CD4-positive, alpha-beta T cell (primary cell): ENCODE results near the gene VPS45. TPM values are rescaled to one million over a fixed set of nuclear protein-coding genes. Genes with fewer than 3 reads are reported as not detected.
A peak's percentile ranks its signal among the peaks of the same experiment; 100 is the strongest.

Source experiments
- ATAC-seq: fragments of 200-7000 bp; cut with Tn5 transposase; one replicate; pipeline ENCODE4 v1.10.0; 2022; ENCODE audit warnings: mild to moderate bottlenecking; ENCODE audit not compliant: poor library complexity
- CTCF ChIA-PET: fragments of 350-600 bp; sonication (Branson Sonifier 250); formaldehyde crosslinking; loops from one replicate; lab custom pipeline; 2021; ENCODE audit warnings: antibody characterized with exemption, inconsistent platforms; lab: Charles Lee
- POLR2A ChIA-PET: fragments of 350-600 bp; sonication (Branson Sonifier 250); formaldehyde crosslinking; loops from one replicate; lab custom pipeline; 2021; ENCODE audit warnings: antibody characterized with exemption, inconsistent platforms; lab: Charles Lee
- DNase-seq, 14 experiments: peaks; one replicate each; pipeline ENCODE4 v3.0.0-alpha.2; 2013 to 2020; ENCODE audit warnings: mixed read lengths in 2 of 14
- H3K27ac ChIP-seq, 2 donors: one replicate each; pipeline versions ENCODE4 v1.5.1 to v1.7.0; 2013; ENCODE audit warnings: low read length in 2 of 2, low read depth in 1 of 2, mild to moderate bottlenecking in 1 of 2
- H3K27me3 ChIP-seq, 2 experiments: 1 replicate in 1 of 2; 2 replicates in 1 of 2; pipeline versions ENCODE4 v1.6.1 to v1.7.0; 2013; ENCODE audit warnings: low read length in 2 of 2, control low read depth in 1 of 2, mild to moderate bottlenecking in 1 of 2, moderate library complexity in 1 of 2; ENCODE audit not compliant: insufficient read depth in 2 of 2, control insufficient read depth in 1 of 2
- H3K36me3 ChIP-seq: one replicate; pipeline ENCODE4 v1.6.1; 2013; ENCODE audit warnings: low read length, control low read depth; ENCODE audit not compliant: insufficient read depth
- H3K4me1 ChIP-seq: one replicate; pipeline ENCODE4 v1.6.1; 2013; ENCODE audit warnings: low read length, control low read depth; ENCODE audit not compliant: insufficient read depth
- H3K4me3 ChIP-seq: one replicate; pipeline ENCODE4 v1.5.1; 2013; ENCODE audit warnings: mild to moderate bottlenecking, low read length, moderate library complexity
- H3K9me3 ChIP-seq, 2 experiments: 1 replicate in 1 of 2; 2 replicates in 1 of 2; pipeline versions ENCODE4 v1.6.1 to v1.7.0; 2013; ENCODE audit warnings: low read length in 2 of 2, mild to moderate bottlenecking in 2 of 2, control low read depth in 1 of 2, moderate library complexity in 1 of 2; ENCODE audit not compliant: control insufficient read depth in 1 of 2, insufficient read depth in 1 of 2
- H3K27ac Mint-ChIP-seq: one replicate; pipeline ENCODE4 v1.8.0; 2020; ENCODE audit warnings: mixed read lengths
- H3K27me3 Mint-ChIP-seq: one replicate; pipeline ENCODE4 v1.8.0; 2021; ENCODE audit warnings: mixed read lengths
- H3K36me3 Mint-ChIP-seq: one replicate; pipeline ENCODE4 v1.8.0; 2021; ENCODE audit warnings: low read depth, mixed read lengths
- H3K4me1 Mint-ChIP-seq: one replicate; pipeline ENCODE4 v1.8.0; 2021; ENCODE audit warnings: low read depth, mixed read lengths
- H3K4me3 Mint-ChIP-seq: one replicate; pipeline ENCODE4 v1.8.0; 2020; ENCODE audit warnings: mild to moderate bottlenecking, mixed read lengths
- H3K9me3 Mint-ChIP-seq: one replicate; pipeline ENCODE4 v1.8.0; 2020; ENCODE audit warnings: mixed read lengths
- CTCF ChIP-seq: fragments of 200-600 bp; IDR thresholded peaks from one replicate; pipeline ENCODE4 v1.8.0; 2022; ENCODE audit warnings: antibody characterized with exemption, mild to moderate bottlenecking
- intact Hi-C, 2 experiments: fragments of 100-400 bp; cut with DNase I in 1 of 2; cut with micrococcal nuclease in 1 of 2; formaldehyde crosslinking; loops; one replicate each; pipeline versions ENCODE4 v1.15.1 to v1.9.0; 2023 to 2025; cut with DNase I, micrococcal nuclease
- total RNA-seq, 174 experiments: library from RNA in 2 of 174; stranded (reverse) in 2 of 174; gene quantifications; one replicate each; pipeline ENCODE4 v1.2.3 and lab custom pipeline; 2021 to 2026

VPS45 gene
- total RNA-seq, 2 experiments from 2014 or later, result 9.6 to 10.7 TPM

GRCh38 chr1:150155413-150156071 is 88.0 kb downstream of the VPS45 start:
- DNase-seq (no peak), ATAC-seq (no peak)
- no peak overlapping the region for H3K4me3 ChIP-seq
- peaks cover 69% of the 10 kb centered on the region for H3K36me3 ChIP-seq
- intact Hi-C loops, result no loop called here
- no peak for TF ChIP-seq CTCF
- CTCF ChIA-PET, result interaction anchor here (0.8 to 8.4 kb wide), 4 partner anchors 10 to 87 kb away, joined by 3 to 49 read pairs (median 4); no protein-coding TSS in a partner anchor
- H3K27me3 ChIP-seq, result no peaks in the 10 kb centered on the region
- Mint-ChIP-seq H3K4me1 (peaks cover 79% of the 10 kb centered on the region), H3K27ac (peak overlapping the region; percentile 25), H3K9me3 (no peaks in the 10 kb centered on the region), H3K27me3 (no peaks in the 10 kb centered on the region), H3K36me3 (peaks cover 89% of the 10 kb centered on the region), H3K4me3 (no peak overlapping the region)
- H3K27ac ChIP-seq, result no peak overlapping the region
- no peaks in the 10 kb centered on the region for H3K9me3 ChIP-seq
- POLR2A ChIA-PET, result interaction anchor here (0.8 kb wide), 1 partner anchor 10 kb away, joined by 3 read pairs; no protein-coding TSS in a partner anchor
- H3K4me1 ChIP-seq, result peaks cover 76% of the 10 kb centered on the region

- CTCF ChIA-PET, result interaction anchor here (0.9 to 8.4 kb wide), 3 partner anchors 9 to 83 kb away, joined by 3 to 49 read pairs (median 5); no protein-coding TSS in a partner anchor
- H3K4me1 Mint-ChIP-seq, result peaks cover 82% of the 10 kb centered on the region
- H3K27me3 ChIP-seq, result no peaks in the 10 kb centered on the region
- H3K4me3 ChIP-seq, result no peak overlapping the region
- H3K36me3 Mint-ChIP-seq, result peaks cover 85% of the 10 kb centered on the region
- no peaks in the 10 kb centered on the region for H3K9me3 ChIP-seq
- DNase-seq, result no peak
- POLR2A ChIA-PET, result interaction anchor here (1.0 to 1.4 kb wide), 2 partner anchors 7 to 84 kb away, joined by 3 to 5 read pairs; partner anchors contain the start of gene PLEKHO1
- H3K36me3 ChIP-seq, result peaks cover 68% of the 10 kb centered on the region
- no peaks in the 10 kb centered on the region for H3K9me3 Mint-ChIP-seq
- peaks cover 79% of the 10 kb centered on the region for H3K4me1 ChIP-seq
- H3K4me3 Mint-ChIP-seq, result no peak overlapping the region
- TF ChIP-seq CTCF, result no peak
- no peaks in the 10 kb centered on the region for H3K27me3 Mint-ChIP-seq
- no peak overlapping the region for H3K27ac ChIP-seq
- ATAC-seq, result no peak
- intact Hi-C loops, result no loop called here
- peak overlapping the region; percentile 59 for H3K27ac Mint-ChIP-seq
These were observed 89.5 kb downstream of the VPS45 start for GRCh38 chr1:150156868-150157603.

- peak in 1 of 14 experiments; percentile 33 for DNase-seq
- H3K4me1 ChIP-seq, result peaks cover 69% of the 10 kb centered on the region
- H3K4me1 Mint-ChIP-seq, result peaks cover 75% of the 10 kb centered on the region
- no peak for ATAC-seq
- intact Hi-C loops, result no loop called here
- no peak overlapping the region for H3K4me3 Mint-ChIP-seq
- TF ChIP-seq CTCF, result no peak
- no peak overlapping the region for H3K4me3 ChIP-seq
- H3K27ac Mint-ChIP-seq, result no peak overlapping the region
- ChIA-PET CTCF (interaction anchor here (1.0 to 8.4 kb wide), 2 partner anchors 82 to 86 kb away, joined by 3 to 49 read pairs; no protein-coding TSS in a partner anchor), POLR2A (interaction anchor here (0.8 to 3.7 kb wide), 3 partner anchors 9 to 272 kb away, joined by 3 to 53 read pairs (median 4); partner anchors contain the start of gene PLEKHO1)
- no peaks in the 10 kb centered on the region for H3K27me3 Mint-ChIP-seq
- peaks cover 51% of the 10 kb centered on the region for H3K36me3 ChIP-seq
- H3K27me3 ChIP-seq, result no peaks in the 10 kb centered on the region
- peaks cover 66% of the 10 kb centered on the region for H3K36me3 Mint-ChIP-seq
- no peaks in the 10 kb centered on the region for H3K9me3 Mint-ChIP-seq
- H3K27ac ChIP-seq, result no peak overlapping the region
- no peaks in the 10 kb centered on the region for H3K9me3 ChIP-seq
These were observed 92.0 kb downstream of the VPS45 start for GRCh38 chr1:150159550-150159949.
